Nephron progenitor cell (in vitro differentiated cells): ENCODE results near the gene APBB1IP.
"Not testable (repeated sequence)": the region's sequence is repeated elsewhere in the genome, so short reads cannot be mapped to it uniquely, and the experiment has no call there.

ENCODE experiments used
- DNase-seq: peaks from one replicate; pipeline ENCODE4 v3.0.0; 2021
- H3K27ac Mint-ChIP-seq: 2 replicates; pipeline ENCODE4 v1.8.0; 2021; ENCODE audit warnings: mild to moderate bottlenecking, moderate library complexity, mixed read lengths
- H3K27me3 Mint-ChIP-seq: 2 replicates; pipeline ENCODE4 v1.8.0; 2021; ENCODE audit warnings: mild to moderate bottlenecking, low read depth, mixed read lengths; ENCODE audit not compliant: poor library complexity
- H3K36me3 Mint-ChIP-seq: 2 replicates; pipeline ENCODE4 v1.8.0; 2021; ENCODE audit warnings: low read depth, mixed read lengths
- H3K4me1 Mint-ChIP-seq: 2 replicates; pipeline ENCODE4 v1.8.0; 2021; ENCODE audit warnings: mixed read lengths
- H3K4me3 Mint-ChIP-seq: 2 replicates; pipeline ENCODE4 v1.8.0; 2021; ENCODE audit warnings: mild to moderate bottlenecking, moderate library complexity, mixed read lengths
- H3K9me3 Mint-ChIP-seq: 2 replicates; pipeline ENCODE4 v1.8.0; 2021; ENCODE audit warnings: mild to moderate bottlenecking, moderate library complexity, mixed read lengths
- TF ChIP-seq, protein P1 (sequence below): fragments of 200-600 bp; sonication (generic); IDR thresholded peaks from 2 replicates; pipeline ENCODE4 v1.5.0; 2021; ENCODE audit warnings: antibody characterized with exemption

APBB1IP gene, protein sequence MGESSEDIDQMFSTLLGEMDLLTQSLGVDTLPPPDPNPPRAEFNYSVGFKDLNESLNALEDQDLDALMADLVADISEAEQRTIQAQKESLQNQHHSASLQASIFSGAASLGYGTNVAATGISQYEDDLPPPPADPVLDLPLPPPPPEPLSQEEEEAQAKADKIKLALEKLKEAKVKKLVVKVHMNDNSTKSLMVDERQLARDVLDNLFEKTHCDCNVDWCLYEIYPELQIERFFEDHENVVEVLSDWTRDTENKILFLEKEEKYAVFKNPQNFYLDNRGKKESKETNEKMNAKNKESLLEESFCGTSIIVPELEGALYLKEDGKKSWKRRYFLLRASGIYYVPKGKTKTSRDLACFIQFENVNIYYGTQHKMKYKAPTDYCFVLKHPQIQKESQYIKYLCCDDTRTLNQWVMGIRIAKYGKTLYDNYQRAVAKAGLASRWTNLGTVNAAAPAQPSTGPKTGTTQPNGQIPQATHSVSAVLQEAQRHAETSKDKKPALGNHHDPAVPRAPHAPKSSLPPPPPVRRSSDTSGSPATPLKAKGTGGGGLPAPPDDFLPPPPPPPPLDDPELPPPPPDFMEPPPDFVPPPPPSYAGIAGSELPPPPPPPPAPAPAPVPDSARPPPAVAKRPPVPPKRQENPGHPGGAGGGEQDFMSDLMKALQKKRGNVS

DNA sequence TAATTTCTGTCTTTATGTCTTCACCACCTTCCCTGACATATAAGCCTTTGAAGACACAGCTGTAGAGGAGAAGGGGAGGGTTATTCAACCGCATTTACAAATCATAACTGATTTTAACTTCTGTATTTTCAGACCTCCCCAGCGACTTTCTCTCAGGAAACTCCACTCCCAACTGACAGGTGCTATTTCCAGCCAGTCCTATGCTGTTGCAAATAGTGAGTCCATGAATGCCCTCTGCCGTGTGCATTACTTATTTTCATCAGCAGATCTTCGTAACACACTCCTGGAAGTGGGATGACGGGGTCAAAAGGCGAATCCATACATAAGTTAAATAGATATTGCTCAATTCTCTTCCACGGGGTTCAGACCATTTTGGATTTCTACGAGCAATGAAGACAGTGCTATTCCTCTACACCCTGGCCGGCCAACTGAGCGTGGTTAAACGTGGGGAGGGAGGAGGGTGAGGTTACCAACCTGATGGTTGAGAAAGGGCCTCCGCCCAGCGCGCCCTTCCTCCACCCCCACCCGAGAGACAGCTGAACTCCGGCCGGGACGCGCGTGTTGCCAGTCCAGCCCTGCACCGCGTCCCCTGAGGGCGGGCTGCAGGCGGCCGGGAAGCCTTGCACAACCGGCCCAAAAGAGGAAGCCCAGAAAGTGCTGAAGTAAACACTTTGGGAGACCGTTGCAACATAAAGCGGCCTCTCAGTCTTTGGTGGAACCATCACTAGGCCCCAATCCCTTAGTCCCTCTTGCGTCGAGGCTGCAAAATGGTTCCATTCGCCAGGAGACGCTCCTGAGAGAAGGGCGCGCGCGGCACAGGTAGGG, at the start of gene APBB1IP:
Gene APBB1IP, plus strand, starts transcription at position 705 of the 825 bp plus-strand sequence. CDS start 53,986 bp downstream, outside the sequence.
- Mint-ChIP-seq H3K27me3 (peaks cover 59% of the 10 kb centered on the region), H3K4me3 (peak within 1 kb of the TSS; percentile 61), H3K36me3 (no peaks in the 10 kb centered on the region), H3K9me3 (no peaks in the 10 kb centered on the region), H3K27ac (no peak within 1 kb of the TSS), H3K4me1 (no peaks in the 10 kb centered on the region)
- DNase-seq = peak; percentile 10
- TF ChIP-seq, protein P1, sequence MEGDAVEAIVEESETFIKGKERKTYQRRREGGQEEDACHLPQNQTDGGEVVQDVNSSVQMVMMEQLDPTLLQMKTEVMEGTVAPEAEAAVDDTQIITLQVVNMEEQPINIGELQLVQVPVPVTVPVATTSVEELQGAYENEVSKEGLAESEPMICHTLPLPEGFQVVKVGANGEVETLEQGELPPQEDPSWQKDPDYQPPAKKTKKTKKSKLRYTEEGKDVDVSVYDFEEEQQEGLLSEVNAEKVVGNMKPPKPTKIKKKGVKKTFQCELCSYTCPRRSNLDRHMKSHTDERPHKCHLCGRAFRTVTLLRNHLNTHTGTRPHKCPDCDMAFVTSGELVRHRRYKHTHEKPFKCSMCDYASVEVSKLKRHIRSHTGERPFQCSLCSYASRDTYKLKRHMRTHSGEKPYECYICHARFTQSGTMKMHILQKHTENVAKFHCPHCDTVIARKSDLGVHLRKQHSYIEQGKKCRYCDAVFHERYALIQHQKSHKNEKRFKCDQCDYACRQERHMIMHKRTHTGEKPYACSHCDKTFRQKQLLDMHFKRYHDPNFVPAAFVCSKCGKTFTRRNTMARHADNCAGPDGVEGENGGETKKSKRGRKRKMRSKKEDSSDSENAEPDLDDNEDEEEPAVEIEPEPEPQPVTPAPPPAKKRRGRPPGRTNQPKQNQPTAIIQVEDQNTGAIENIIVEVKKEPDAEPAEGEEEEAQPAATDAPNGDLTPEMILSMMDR = no peak

DNA sequence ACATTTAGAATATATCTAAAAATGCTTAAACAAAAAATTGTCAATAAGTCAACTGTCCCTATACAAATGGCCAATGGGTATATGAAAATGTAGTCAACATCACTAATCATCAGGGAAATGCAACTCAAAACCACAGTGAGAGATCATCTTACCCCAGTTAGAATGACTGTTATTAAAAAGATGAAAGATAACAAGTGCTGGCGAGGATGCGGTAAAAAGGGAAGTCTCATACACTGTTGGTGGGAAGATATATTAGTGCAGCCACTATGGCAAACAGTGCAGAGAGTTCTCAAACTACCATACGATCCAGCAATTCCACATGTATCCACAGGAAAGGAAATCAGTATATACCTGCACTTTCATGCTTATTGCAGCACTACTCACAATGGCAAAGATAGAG, 48.6 kb upstream of the APBB1IP start:
- Mint-ChIP-seq H3K4me1 (no peaks in the 10 kb centered on the region), H3K9me3 (peaks cover 4% of the 10 kb centered on the region), H3K36me3 (no peaks in the 10 kb centered on the region), H3K4me3 (no peak overlapping the region), H3K27me3 (peaks cover 32% of the 10 kb centered on the region), H3K27ac (no peak overlapping the region)
- TF ChIP-seq, protein P1 = no peak
- DNase-seq = no peak

DNA sequence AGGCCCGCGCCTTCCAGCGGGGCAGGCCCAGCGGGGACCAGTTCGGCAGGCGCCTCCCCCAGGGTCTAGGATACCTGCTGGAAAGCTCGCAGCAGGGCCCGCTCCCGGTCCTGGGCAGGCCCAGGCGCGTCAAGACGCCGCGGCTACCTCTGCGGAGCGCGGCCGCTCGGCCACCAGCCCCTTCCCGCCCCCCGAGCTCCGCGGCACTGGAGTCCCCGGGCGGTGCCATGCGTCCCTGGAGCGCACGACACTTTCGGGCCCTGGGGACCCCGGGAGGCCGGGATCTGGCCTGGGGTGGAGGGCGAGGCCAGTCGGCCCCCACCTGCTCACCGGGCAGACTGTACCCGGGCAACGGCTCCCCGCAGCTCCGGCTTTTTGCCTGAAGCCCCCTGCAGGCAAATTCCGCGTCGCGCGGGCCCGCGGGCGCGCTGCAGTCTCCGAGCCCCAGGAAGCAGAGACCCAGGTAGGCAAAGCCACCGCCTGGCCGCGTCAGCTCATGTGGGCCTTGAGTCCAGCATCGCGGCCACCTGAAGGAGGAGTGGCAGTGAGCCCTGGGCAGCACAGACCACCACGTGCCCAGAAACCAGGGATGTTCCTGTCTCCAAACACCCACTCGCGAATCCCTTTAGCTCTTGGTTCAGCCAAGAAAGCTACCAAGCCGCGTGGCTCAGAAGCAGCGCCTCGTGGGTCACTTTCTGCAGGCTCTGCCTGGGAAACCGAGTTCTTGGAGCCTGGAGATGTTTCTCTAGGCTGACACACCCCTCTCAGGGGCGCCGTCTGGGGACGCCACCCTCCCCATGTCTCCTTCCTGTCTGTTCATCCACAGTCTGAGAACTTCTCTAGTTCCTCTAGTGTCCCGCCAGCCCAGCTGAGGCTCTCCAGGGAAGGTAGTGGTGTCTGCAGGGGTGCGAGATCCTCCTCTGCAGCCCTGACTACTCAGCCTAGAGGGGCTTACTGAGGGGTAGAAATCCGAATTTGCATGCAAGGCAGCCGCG, 46.1 kb upstream of the APBB1IP start:
- H3K36me3 Mint-ChIP-seq = no peaks in the 10 kb centered on the region

DNA sequence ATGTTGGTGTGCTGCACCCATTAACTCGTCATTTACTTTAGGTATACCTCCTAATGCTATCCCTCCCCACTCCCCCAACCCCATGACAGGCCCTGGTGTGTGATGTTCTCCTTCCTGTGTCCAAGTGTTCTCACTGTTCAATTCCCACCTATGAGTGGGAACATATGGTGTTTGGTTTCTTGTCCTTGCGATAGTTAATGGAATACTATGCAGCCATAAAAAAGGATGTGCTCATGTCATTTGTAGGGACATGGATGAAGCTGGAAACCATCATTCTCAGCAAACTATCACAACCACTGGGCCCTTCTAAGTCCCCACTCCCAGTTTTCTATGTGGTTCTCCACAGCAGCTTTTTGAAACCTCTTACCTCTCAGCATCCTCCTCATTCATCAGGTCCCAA, 39.8 kb upstream of the APBB1IP start:
- not testable (repeated sequence) for H3K27ac Mint-ChIP-seq, H3K36me3 Mint-ChIP-seq, H3K4me1 Mint-ChIP-seq, DNase-seq, H3K9me3 Mint-ChIP-seq, H3K4me3 Mint-ChIP-seq
- peaks cover 18% of the 10 kb centered on the region for H3K27me3 Mint-ChIP-seq

More for the DNA sequence above, 46.1 kb upstream of the APBB1IP start:
- TF ChIP-seq, protein P1 = no peak
- H3K27me3 Mint-ChIP-seq = peaks cover 32% of the 10 kb centered on the region
- H3K4me1 Mint-ChIP-seq = no peaks in the 10 kb centered on the region
- no peak overlapping the region for H3K27ac Mint-ChIP-seq
- DNase-seq = peak; percentile 29
- peaks cover 4% of the 10 kb centered on the region for H3K9me3 Mint-ChIP-seq
- H3K4me3 Mint-ChIP-seq = no peak overlapping the region

DNA sequence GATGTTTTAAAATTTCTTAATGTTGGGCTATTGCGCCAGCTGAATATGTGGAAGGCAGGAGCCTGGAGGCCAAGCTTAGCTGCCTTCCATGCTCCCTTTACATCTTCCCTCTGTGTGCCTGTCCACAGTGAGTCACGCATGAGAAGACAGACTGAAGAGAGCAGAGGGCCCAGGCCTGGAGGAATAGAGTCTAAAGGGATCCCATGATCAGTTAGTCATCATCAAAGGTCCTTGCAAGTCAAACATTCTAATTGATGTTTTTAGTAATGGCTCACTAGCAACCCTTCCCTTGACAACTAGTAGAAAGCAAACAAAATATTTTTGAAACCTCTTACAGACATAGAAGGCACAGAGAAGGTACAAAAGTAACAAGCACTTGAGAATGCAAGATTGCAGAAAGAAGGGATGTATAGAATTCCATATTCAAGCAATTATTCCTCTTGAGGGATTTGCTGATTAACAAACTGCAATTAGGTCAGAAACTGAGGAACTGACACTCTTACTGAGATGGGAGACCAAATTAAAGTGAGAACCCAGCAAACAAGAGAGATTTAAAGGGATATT, 30.7 kb upstream of the APBB1IP start:
- Mint-ChIP-seq H3K4me3 (no peak overlapping the region), H3K4me1 (peaks cover 4% of the 10 kb centered on the region), H3K9me3 (peaks cover 17% of the 10 kb centered on the region), H3K27ac (no peak overlapping the region), H3K27me3 (no peaks in the 10 kb centered on the region), H3K36me3 (no peaks in the 10 kb centered on the region)
- TF ChIP-seq, protein P1 = no peak
- no peak for DNase-seq
